ENCODE data around the gene SGSM2. TPM values are rescaled to one million over a fixed set of nuclear protein-coding genes. Genes with fewer than 3 reads are reported as not detected.

SGSM2 gene
- total RNA-seq, 6 experiments from 2014 or later: 22.4 to 28.2 (median 26.1) TPM

DNA sequence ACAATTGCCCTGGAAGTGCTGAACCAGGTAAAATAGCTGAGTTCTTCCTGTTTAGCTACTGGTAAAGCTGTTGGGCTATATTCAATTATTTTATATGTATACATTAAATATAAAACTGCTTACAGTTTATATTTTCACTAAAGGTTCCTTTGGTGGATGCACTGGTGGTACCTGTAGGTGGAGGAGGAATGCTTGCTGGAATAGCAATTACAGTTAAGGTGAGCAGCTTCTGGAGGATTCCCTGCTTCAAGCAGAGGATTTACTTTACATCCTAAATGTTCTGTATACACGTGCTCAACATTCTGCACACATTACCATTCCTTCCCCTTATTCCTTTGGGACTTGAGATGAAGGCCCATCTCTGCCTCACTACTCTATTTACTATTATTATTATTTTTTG lies 15.9 kb upstream of the SGSM2 start:
- H3K4me3 Mint-ChIP-seq: no peak overlapping the region
- no peak for DNase-seq
- H3K4me1 Mint-ChIP-seq (ENCODE audit: low read depth): no peaks in the 10 kb centered on the region
- no peak overlapping the region for H3K27ac Mint-ChIP-seq
- H3K36me3 Mint-ChIP-seq (ENCODE audit: low read depth): peaks cover 38% of the 10 kb centered on the region
- no peaks in the 10 kb centered on the region for H3K9me3 Mint-ChIP-seq
- peaks cover 3% of the 10 kb centered on the region; the same call in 1 of the 2 replicates for H3K27me3 Mint-ChIP-seq (ENCODE audit: insufficient read depth)
- TF ChIP-seq, protein P1, sequence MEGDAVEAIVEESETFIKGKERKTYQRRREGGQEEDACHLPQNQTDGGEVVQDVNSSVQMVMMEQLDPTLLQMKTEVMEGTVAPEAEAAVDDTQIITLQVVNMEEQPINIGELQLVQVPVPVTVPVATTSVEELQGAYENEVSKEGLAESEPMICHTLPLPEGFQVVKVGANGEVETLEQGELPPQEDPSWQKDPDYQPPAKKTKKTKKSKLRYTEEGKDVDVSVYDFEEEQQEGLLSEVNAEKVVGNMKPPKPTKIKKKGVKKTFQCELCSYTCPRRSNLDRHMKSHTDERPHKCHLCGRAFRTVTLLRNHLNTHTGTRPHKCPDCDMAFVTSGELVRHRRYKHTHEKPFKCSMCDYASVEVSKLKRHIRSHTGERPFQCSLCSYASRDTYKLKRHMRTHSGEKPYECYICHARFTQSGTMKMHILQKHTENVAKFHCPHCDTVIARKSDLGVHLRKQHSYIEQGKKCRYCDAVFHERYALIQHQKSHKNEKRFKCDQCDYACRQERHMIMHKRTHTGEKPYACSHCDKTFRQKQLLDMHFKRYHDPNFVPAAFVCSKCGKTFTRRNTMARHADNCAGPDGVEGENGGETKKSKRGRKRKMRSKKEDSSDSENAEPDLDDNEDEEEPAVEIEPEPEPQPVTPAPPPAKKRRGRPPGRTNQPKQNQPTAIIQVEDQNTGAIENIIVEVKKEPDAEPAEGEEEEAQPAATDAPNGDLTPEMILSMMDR (IDR thresholded peaks at IDR 0.05): no peak

DNA sequence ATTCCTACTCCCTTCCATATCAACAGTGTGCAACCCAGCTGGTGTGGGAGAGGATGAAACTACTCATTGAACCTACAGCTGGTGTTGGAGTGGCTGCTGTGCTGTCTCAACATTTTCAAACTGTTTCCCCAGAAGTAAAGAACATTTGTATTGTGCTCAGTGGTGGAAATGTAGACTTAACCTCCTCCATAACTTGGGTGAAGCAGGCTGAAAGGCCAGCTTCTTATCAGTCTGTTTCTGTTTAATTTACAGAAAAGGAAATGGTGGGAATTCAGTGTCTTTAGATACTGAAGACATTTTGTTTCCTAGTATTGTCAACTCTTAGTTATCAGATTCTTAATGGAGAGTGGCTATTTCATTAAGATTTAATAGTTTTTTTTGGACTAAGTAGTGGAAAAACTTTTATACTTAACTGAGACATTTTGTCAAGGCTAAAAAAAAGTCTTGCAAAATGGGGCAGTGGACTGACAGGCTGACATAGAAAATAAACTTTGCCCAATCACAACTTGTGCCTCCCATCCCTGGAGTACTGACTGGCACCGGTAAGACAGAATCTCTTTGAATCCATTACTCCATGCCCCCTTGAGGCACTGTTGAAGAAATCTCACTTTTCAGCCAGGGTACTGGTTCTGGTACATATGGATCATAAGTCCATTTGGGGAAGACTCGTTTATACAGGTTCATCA lies 13.5 kb upstream of the SGSM2 start:
- TF ChIP-seq, protein P1 (IDR thresholded peaks at IDR 0.05): no peak
- no peak overlapping the region for H3K4me3 Mint-ChIP-seq
- no peaks in the 10 kb centered on the region for H3K4me1 Mint-ChIP-seq (ENCODE audit: low read depth)
- H3K27me3 Mint-ChIP-seq (ENCODE audit: insufficient read depth): peaks cover 3% of the 10 kb centered on the region; the same call in 1 of the 2 replicates
- H3K36me3 Mint-ChIP-seq (ENCODE audit: low read depth): peaks cover 42% of the 10 kb centered on the region
- DNase-seq: no peak
- no peak overlapping the region; the same call in 1 of the 2 replicates for H3K27ac Mint-ChIP-seq
- no peaks in the 10 kb centered on the region for H3K9me3 Mint-ChIP-seq

DNA sequence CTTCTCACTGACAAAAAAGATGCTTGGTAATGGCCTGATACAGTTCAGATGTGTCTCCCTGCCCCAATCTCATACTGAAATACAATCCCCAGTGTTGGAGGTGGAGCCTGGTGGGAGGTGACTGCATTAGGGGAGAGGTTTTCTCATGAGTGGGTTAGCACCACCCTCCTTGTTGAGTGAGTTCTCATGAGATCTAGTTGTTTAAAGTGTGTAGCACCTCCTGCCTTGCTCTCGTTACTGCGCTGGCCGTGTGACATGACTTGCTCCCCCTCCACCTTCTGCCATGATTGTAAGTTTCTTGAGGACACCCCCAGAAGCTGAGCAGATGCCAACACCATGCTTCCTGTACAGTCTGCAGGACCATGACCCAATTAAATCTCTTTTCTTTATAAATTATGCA lies 6.0 kb upstream of the SGSM2 start:
- TF ChIP-seq, protein P1 (IDR thresholded peaks at IDR 0.05): no peak
- Mint-ChIP-seq H3K9me3 (no peaks in the 10 kb centered on the region), H3K27me3 (ENCODE audit: insufficient read depth) (no peaks in the 10 kb centered on the region), H3K4me3 (no peak overlapping the region), H3K4me1 (ENCODE audit: low read depth) (peaks cover 20% of the 10 kb centered on the region), H3K27ac (no peak overlapping the region), H3K36me3 (ENCODE audit: low read depth) (peaks cover 35% of the 10 kb centered on the region)
- DNase-seq: no peak

DNA sequence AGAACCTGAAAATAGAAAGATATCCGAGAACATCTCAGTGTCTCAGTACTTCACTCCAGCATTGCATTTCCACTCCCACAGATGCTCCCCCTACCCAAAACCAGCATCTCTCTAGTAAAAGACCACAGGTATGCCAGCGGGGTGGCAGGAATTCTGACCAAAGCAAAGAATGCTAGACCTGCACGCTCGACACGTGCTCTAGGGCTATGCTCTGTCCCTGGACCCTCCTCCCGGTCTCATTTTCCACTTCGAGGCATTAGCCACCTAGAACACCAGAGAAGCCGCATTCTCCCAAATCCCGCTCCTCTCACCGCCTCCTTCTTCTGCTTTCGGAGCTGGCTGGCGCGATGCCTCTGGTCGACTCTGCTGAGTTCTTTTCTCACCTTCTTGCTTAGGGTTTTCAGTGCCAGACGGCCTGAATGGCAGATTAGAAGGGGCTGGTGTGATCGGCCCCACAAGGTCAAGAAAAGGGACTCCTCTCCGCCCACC lies 1.5 kb upstream of the SGSM2 start:
- Mint-ChIP-seq H3K27me3 (ENCODE audit: insufficient read depth) (no peaks in the 10 kb centered on the region), H3K27ac (peak overlapping the region; percentile 91), H3K9me3 (no peaks in the 10 kb centered on the region), H3K4me1 (ENCODE audit: low read depth) (peaks cover 30% of the 10 kb centered on the region), H3K4me3 (peak overlapping the region; percentile 99), H3K36me3 (ENCODE audit: low read depth) (peaks cover 18% of the 10 kb centered on the region)
- DNase-seq: no peak
- TF ChIP-seq, protein P1 (IDR thresholded peaks at IDR 0.05): no peak

DNA sequence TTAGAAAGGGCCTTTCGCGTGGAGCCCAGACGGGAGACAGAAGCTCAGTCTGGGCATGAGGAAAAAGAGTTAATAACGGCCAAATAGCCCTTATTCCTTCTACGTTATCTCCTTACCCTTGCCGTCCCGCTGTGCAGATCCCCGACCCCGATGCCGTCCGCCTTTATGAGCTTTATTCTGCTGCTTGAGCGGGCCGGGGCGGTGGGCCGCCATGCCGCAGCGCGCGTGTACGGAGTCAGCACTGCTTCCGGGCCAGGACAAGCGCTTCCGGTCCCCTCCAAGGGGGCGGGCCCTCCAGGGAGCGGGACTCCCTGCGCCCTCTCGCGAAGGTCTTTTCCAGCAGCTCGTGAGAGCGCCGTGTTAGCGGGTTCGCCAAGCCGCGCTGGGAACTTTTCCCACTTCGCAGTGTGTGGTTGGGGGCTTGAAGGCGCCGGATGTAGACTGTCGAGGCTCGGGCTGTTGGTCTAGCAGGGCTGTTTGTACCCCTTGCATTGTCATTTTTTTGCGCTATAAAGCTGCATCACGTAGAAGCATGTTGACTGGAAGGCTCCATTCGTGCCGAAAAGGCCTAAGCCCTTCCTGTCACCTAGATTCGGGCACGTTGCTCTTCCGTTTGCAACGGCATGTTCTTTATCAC lies 968 bp upstream of the SGSM2 start, which contains the start of gene TSR1:
TSR1 (minus strand) TSS at position 243 of the 637 bp plus-strand sequence; CDS start at position 213, 30 bp downstream.
- DNase-seq: peak; percentile 82
- TF ChIP-seq, protein P1 (IDR thresholded peaks at IDR 0.05): peak; percentile 47; the same call in 1 of the 2 replicates
- Mint-ChIP-seq H3K4me3 (peak within 1 kb of the TSS; percentile 99), H3K9me3 (no peaks in the 10 kb centered on the region), H3K36me3 (ENCODE audit: low read depth) (peaks cover 18% of the 10 kb centered on the region), H3K27ac (peak within 1 kb of the TSS; percentile 91), H3K27me3 (ENCODE audit: insufficient read depth) (no peaks in the 10 kb centered on the region), H3K4me1 (ENCODE audit: low read depth) (peaks cover 30% of the 10 kb centered on the region)
